GM23338 (cell line): ENCODE measurements around the gene CACNG1. TPM values are rescaled to one million over a fixed set of nuclear protein-coding genes. Genes with fewer than 3 reads are reported as not detected.

ENCODE experiments used
- ATAC-seq: fragments of 200-7000 bp; cut with Tn5 transposase; 3 replicates; pipeline ENCODE4 v1.9.1; 2020
- DNase-seq: peaks from one replicate; pipeline ENCODE4 v3.0.0-alpha.2; 2015; ENCODE audit warnings: low spot score
- H2AFZ ChIP-seq: fragments of 200-600 bp; sonication (generic); 2 replicates; pipeline ENCODE4 v1.8.0; 2016; ENCODE audit warnings: antibody characterized with exemption, mild to moderate bottlenecking, moderate library complexity
- H3F3A ChIP-seq: fragments of 200-600 bp; sonication (generic); replicated peaks from 2 replicates; pipeline ENCODE4 v1.8.0; 2017; ENCODE audit warnings: antibody characterized with exemption, mixed run types, low read depth
- H3K27ac ChIP-seq: fragments of 200-600 bp; sonication (generic); 2 replicates; pipeline ENCODE4 v1.6.1; 2016; ENCODE audit warnings: low read depth
- H3K27me3 ChIP-seq: fragments of 200-600 bp; sonication (generic); 2 replicates; pipeline ENCODE4 v1.8.0; 2016; ENCODE audit warnings: mild to moderate bottlenecking, mixed run types, moderate library complexity; ENCODE audit not compliant: insufficient read depth
- H3K36me3 ChIP-seq: fragments of 200-600 bp; sonication (generic); 2 replicates; pipeline ENCODE4 v1.8.0; 2016; ENCODE audit warnings: mild to moderate bottlenecking; ENCODE audit not compliant: insufficient read depth
- H3K4me1 ChIP-seq: fragments of 200-600 bp; sonication (generic); 2 replicates; pipeline ENCODE4 v1.8.0; 2016; ENCODE audit warnings: mild to moderate bottlenecking, moderate library complexity; ENCODE audit not compliant: insufficient read depth
- H3K4me2 ChIP-seq: fragments of 200-600 bp; sonication (generic); 2 replicates; pipeline ENCODE4 v1.7.1; 2017; ENCODE audit warnings: mixed run types
- H3K4me3 ChIP-seq: fragments of 200-600 bp; sonication (generic); 2 replicates; pipeline ENCODE4 v1.6.1; 2016; ENCODE audit warnings: mixed run types
- H3K79me2 ChIP-seq: fragments of 200-600 bp; sonication (generic); replicated peaks from 2 replicates; pipeline ENCODE4 v1.8.0; 2017; ENCODE audit warnings: mild to moderate bottlenecking; ENCODE audit not compliant: insufficient read depth
- H3K9me2 ChIP-seq: fragments of 200-600 bp; sonication (generic); 2 replicates; pipeline ENCODE4 v1.8.0; 2017; ENCODE audit not compliant: insufficient read depth
- H4K20me1 ChIP-seq: fragments of 200-600 bp; sonication (generic); replicated peaks from 2 replicates; pipeline ENCODE4 v1.8.0; 2017; ENCODE audit warnings: mild to moderate bottlenecking; ENCODE audit not compliant: insufficient read depth
- H3K27ac Mint-ChIP-seq: 2 replicates; pipeline ENCODE4 v1.8.0; 2020; ENCODE audit warnings: inconsistent platforms, mild to moderate bottlenecking, moderate library complexity, mixed read lengths
- H3K27me3 Mint-ChIP-seq: 3 replicates; pipeline ENCODE4 v1.8.0; 2022; ENCODE audit warnings: low read depth, mild to moderate bottlenecking, moderate library complexity, mixed read lengths, inconsistent platforms; ENCODE audit not compliant: insufficient read depth, poor library complexity
- H3K36me3 Mint-ChIP-seq: 3 replicates; pipeline ENCODE4 v1.8.0; 2021; ENCODE audit warnings: low read depth, mild to moderate bottlenecking, inconsistent platforms, moderate library complexity, mixed read lengths
- H3K4me1 Mint-ChIP-seq: 3 replicates; pipeline ENCODE4 v1.8.0; 2020; ENCODE audit warnings: mild to moderate bottlenecking, inconsistent platforms, mixed read lengths
- H3K4me3 Mint-ChIP-seq: 3 replicates; pipeline ENCODE4 v1.8.0; 2021; ENCODE audit warnings: moderate library complexity, mild to moderate bottlenecking, inconsistent platforms, mixed read lengths
- H3K9me3 Mint-ChIP-seq: 3 replicates; pipeline ENCODE4 v1.8.0; 2020; ENCODE audit warnings: moderate library complexity, mild to moderate bottlenecking, inconsistent platforms, mixed read lengths
- CREB1 ChIP-seq: fragments of 250-450 bp; sonication (Bioruptor Pico); IDR thresholded peaks from 2 replicates; pipeline ENCODE4 v1.5.0; 2020; ENCODE audit warnings: low read depth, mild to moderate bottlenecking, moderate library complexity
- EZH2 ChIP-seq: fragments of 200-600 bp; sonication (generic); IDR thresholded peaks from one replicate; pipeline ENCODE4 v1.8.0; 2017; ENCODE audit warnings: antibody characterized with exemption, mild to moderate bottlenecking, low read depth; ENCODE audit not compliant: unreplicated experiment
- EZH2phosphoT487 ChIP-seq: fragments of 200-600 bp; sonication (generic); IDR thresholded peaks from one replicate; pipeline ENCODE4 v1.8.1; 2018; ENCODE audit warnings: antibody characterized with exemption; ENCODE audit not compliant: unreplicated experiment
- JUNB ChIP-seq: IDR thresholded peaks from one replicate; pipeline ENCODE4 v1.6.1; 2016; ENCODE audit warnings: antibody characterized with exemption; ENCODE audit not compliant: unreplicated experiment
- POLR2AphosphoS5 ChIP-seq: IDR thresholded peaks from 2 replicates; pipeline ENCODE4 v1.6.1; 2016; ENCODE audit warnings: antibody characterized with exemption, low read depth
- STAT1 ChIP-seq: IDR thresholded peaks from one replicate; pipeline ENCODE4 v1.6.1; 2016; ENCODE audit warnings: antibody characterized with exemption; ENCODE audit not compliant: unreplicated experiment
- ZNF114 ChIP-seq: fragments of 250-450 bp; sonication (Bioruptor Pico); IDR thresholded peaks from 2 replicates; pipeline ENCODE4 v1.5.0; 2020; ENCODE audit warnings: mild to moderate bottlenecking, moderate library complexity
- ZNF331 ChIP-seq: fragments of 250-450 bp; sonication (Bioruptor Pico); IDR thresholded peaks from 2 replicates; pipeline ENCODE4 v1.5.0; 2020; ENCODE audit warnings: low read depth, mild to moderate bottlenecking, moderate library complexity
- polyA plus RNA-seq: library from polyadenylated mRNA; unstranded; fragments of >200 nt; fragmentation: Nextera tagmentation; extraction: Ambion mirVana; gene quantifications from 2 replicates; pipeline ENCODE4 v1.2.1, GENCODE V29; 2016
- total RNA-seq: library from RNA; depleted of rRNA; stranded (reverse); fragments of >200 nt; shearing (Covaris generic); gene quantifications from 2 replicates; pipeline ENCODE4 v1.2.3, GENCODE V29; 2014
- TF ChIP-seq, protein P1 (sequence below), 2 experiments: fragments of 200-600 bp in 1 of 2; sonication (generic) in 1 of 2; conservative IDR thresholded peaks; 2 replicates each; pipeline versions ENCODE4 v1.5.1 to v1.6.1; 2016 to 2017; ENCODE audit warnings: antibody characterized with exemption in 2 of 2, low read depth in 2 of 2, mild to moderate bottlenecking in 2 of 2, moderate library complexity in 1 of 2
- TF ChIP-seq, protein P2 (sequence below): fragments of 250-450 bp; sonication (Bioruptor Pico); IDR thresholded peaks from 2 replicates; pipeline ENCODE4 v1.5.0; 2020; ENCODE audit warnings: mild to moderate bottlenecking, moderate library complexity
- TF ChIP-seq, protein P3 (sequence below): IDR thresholded peaks from 2 replicates; pipeline ENCODE4 v1.6.1; 2016; ENCODE audit warnings: antibody characterized with exemption

Gene CACNG1
- total and polyA plus RNA-seq, 2 experiments from 2014 or later = not detected

DNA sequence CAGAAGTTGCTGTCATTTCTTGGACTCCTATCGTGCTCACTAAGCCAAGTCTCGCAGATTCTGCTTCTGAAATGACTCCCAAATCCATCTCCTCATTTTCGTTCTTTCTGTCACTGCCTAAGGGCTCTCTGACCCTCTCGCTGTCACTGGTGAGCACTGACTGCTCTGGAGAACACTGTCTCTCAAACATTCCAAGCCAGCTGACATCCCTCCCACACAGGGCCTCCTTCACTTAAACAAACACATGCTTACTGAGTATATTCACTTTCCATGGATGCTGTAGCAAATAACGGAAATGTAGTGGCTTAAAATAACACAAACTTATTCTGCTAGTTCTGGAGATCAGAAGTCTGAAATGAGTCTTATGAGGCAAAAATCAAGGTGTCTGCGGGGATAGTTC, 18.8 kb downstream of the CACNG1 start:
- Histone ChIP-seq H3K36me3 (no peaks in the 10 kb centered on the region), H2AFZ (no peak overlapping the region), H3K9me2 (no peaks in the 10 kb centered on the region), H3K27me3 (no peaks in the 10 kb centered on the region), H3K79me2 (no peaks in the 10 kb centered on the region), H3K27ac (no peak overlapping the region), H3K4me1 (no peaks in the 10 kb centered on the region), H3F3A (no peaks in the 10 kb centered on the region), H3K4me2 (no peak overlapping the region), H3K4me3 (no peak overlapping the region), H4K20me1 (no peaks in the 10 kb centered on the region)
- Mint-ChIP-seq H3K36me3 (no peaks in the 10 kb centered on the region), H3K27me3 (peaks cover 5% of the 10 kb centered on the region), H3K27ac (no peak overlapping the region), H3K4me1 (no peaks in the 10 kb centered on the region), H3K9me3 (peaks cover 9% of the 10 kb centered on the region), H3K4me3 (no peak overlapping the region)
- TF ChIP-seq EZH2 = no peak
- TF ChIP-seq, protein P1, sequence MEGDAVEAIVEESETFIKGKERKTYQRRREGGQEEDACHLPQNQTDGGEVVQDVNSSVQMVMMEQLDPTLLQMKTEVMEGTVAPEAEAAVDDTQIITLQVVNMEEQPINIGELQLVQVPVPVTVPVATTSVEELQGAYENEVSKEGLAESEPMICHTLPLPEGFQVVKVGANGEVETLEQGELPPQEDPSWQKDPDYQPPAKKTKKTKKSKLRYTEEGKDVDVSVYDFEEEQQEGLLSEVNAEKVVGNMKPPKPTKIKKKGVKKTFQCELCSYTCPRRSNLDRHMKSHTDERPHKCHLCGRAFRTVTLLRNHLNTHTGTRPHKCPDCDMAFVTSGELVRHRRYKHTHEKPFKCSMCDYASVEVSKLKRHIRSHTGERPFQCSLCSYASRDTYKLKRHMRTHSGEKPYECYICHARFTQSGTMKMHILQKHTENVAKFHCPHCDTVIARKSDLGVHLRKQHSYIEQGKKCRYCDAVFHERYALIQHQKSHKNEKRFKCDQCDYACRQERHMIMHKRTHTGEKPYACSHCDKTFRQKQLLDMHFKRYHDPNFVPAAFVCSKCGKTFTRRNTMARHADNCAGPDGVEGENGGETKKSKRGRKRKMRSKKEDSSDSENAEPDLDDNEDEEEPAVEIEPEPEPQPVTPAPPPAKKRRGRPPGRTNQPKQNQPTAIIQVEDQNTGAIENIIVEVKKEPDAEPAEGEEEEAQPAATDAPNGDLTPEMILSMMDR (conservative IDR thresholded peaks at IDR 0.05; ENCODE audit: low read depth in 2 of 2) = no peak
- TF ChIP-seq STAT1 = no peak
- no peak for TF ChIP-seq CREB1
- TF ChIP-seq ZNF331 = no peak
- DNase-seq = no peak
- no peak for ATAC-seq

DNA sequence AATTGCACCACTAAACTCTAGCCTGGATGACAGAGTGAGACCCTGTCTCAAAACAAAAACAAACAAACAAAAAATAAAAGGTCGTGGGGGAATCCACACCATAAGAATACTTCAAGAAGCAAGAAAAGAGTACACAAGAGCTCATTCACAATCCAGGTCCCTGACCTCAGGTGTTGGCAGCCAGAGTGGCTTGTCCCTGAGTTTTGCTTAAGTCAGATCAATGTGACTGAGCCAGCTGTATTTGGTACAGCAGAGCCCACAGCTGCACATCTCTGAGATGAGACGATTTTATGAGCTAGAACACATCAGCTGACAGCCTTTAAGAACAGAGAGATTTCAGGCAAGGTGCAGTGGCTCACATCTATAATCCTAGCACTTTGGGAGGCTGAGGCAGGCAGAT, 22.4 kb downstream of the CACNG1 start:
- Histone ChIP-seq H2AFZ (no peak overlapping the region), H3F3A (no peaks in the 10 kb centered on the region), H4K20me1 (no peaks in the 10 kb centered on the region), H3K9me2 (no peaks in the 10 kb centered on the region), H3K36me3 (no peaks in the 10 kb centered on the region), H3K27me3 (no peaks in the 10 kb centered on the region), H3K4me1 (no peaks in the 10 kb centered on the region), H3K79me2 (no peaks in the 10 kb centered on the region), H3K4me3 (no peak overlapping the region), H3K4me2 (no peak overlapping the region), H3K27ac (no peak overlapping the region)
- DNase-seq (no peak), ATAC-seq (no peak)
- Mint-ChIP-seq H3K27me3 (peaks cover 5% of the 10 kb centered on the region), H3K36me3 (no peaks in the 10 kb centered on the region), H3K9me3 (peaks cover 9% of the 10 kb centered on the region), H3K4me3 (no peak overlapping the region), H3K4me1 (no peaks in the 10 kb centered on the region), H3K27ac (no peak overlapping the region)
- TF ChIP-seq, protein P2, sequence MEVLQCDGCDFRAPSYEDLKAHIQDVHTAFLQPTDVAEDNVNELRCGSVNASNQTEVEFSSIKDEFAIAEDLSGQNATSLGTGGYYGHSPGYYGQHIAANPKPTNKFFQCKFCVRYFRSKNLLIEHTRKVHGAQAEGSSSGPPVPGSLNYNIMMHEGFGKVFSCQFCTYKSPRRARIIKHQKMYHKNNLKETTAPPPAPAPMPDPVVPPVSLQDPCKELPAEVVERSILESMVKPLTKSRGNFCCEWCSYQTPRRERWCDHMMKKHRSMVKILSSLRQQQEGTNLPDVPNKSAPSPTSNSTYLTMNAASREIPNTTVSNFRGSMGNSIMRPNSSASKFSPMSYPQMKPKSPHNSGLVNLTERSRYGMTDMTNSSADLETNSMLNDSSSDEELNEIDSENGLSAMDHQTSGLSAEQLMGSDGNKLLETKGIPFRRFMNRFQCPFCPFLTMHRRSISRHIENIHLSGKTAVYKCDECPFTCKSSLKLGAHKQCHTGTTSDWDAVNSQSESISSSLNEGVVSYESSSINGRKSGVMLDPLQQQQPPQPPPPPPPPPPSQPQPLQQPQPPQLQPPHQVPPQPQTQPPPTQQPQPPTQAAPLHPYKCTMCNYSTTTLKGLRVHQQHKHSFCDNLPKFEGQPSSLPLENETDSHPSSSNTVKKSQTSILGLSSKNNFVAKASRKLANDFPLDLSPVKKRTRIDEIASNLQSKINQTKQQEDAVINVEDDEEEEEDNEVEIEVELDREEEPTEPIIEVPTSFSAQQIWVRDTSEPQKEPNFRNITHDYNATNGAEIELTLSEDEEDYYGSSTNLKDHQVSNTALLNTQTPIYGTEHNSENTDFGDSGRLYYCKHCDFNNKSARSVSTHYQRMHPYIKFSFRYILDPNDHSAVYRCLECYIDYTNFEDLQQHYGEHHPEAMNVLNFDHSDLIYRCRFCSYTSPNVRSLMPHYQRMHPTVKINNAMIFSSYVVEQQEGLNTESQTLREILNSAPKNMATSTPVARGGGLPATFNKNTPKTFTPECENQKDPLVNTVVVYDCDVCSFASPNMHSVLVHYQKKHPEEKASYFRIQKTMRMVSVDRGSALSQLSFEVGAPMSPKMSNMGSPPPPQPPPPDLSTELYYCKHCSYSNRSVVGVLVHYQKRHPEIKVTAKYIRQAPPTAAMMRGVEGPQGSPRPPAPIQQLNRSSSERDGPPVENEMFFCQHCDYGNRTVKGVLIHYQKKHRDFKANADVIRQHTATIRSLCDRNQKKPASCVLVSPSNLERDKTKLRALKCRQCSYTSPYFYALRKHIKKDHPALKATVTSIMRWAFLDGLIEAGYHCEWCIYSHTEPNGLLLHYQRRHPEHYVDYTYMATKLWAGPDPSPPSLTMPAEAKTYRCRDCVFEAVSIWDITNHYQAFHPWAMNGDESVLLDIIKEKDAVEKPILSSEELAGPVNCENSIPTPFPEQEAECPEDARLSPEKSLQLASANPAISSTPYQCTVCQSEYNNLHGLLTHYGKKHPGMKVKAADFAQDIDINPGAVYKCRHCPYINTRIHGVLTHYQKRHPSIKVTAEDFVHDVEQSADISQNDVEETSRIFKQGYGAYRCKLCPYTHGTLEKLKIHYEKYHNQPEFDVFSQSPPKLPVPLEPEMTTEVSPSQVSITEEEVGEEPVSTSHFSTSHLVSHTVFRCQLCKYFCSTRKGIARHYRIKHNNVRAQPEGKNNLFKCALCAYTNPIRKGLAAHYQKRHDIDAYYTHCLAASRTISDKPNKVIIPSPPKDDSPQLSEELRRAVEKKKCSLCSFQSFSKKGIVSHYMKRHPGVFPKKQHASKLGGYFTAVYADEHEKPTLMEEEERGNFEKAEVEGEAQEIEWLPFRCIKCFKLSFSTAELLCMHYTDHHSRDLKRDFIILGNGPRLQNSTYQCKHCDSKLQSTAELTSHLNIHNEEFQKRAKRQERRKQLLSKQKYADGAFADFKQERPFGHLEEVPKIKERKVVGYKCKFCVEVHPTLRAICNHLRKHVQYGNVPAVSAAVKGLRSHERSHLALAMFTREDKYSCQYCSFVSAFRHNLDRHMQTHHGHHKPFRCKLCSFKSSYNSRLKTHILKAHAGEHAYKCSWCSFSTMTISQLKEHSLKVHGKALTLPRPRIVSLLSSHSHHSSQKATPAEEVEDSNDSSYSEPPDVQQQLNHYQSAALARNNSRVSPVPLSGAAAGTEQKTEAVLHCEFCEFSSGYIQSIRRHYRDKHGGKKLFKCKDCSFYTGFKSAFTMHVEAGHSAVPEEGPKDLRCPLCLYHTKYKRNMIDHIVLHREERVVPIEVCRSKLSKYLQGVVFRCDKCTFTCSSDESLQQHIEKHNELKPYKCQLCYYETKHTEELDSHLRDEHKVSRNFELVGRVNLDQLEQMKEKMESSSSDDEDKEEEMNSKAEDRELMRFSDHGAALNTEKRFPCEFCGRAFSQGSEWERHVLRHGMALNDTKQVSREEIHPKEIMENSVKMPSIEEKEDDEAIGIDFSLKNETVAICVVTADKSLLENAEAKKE (CRISPR knock-in tag) = no peak
- TF ChIP-seq POLR2AphosphoS5 (no peak), STAT1 (no peak), JUNB (no peak), EZH2phosphoT487 (no peak), EZH2 (no peak), CREB1 (no peak), ZNF114 (CRISPR knock-in tag) (no peak)
- TF ChIP-seq, protein P1 (conservative IDR thresholded peaks at IDR 0.05; ENCODE audit: low read depth in 2 of 2) = no peak
- TF ChIP-seq, protein P3, sequence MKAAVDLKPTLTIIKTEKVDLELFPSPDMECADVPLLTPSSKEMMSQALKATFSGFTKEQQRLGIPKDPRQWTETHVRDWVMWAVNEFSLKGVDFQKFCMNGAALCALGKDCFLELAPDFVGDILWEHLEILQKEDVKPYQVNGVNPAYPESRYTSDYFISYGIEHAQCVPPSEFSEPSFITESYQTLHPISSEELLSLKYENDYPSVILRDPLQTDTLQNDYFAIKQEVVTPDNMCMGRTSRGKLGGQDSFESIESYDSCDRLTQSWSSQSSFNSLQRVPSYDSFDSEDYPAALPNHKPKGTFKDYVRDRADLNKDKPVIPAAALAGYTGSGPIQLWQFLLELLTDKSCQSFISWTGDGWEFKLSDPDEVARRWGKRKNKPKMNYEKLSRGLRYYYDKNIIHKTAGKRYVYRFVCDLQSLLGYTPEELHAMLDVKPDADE = no peak
